SK-N-SH treated with all-trans-retinoic acid at 6 μM for 48 hours (cell line): ENCODE measurements around the gene PTPRD.

Experiments used
- PATZ1 ChIP-seq: fragments of 250-450 bp; sonication (Bioruptor Pico); IDR thresholded peaks from 2 replicates; pipeline ENCODE4 v1.8.0; 2020; ENCODE audit warnings: mild to moderate bottlenecking, moderate library complexity, borderline replicate concordance
- TCF4 ChIP-seq: fragments of 250-450 bp; sonication (Bioruptor Pico); IDR thresholded peaks from 2 replicates; pipeline ENCODE4 v1.8.0; 2021; ENCODE audit warnings: mild to moderate bottlenecking, moderate library complexity, borderline replicate concordance

DNA sequence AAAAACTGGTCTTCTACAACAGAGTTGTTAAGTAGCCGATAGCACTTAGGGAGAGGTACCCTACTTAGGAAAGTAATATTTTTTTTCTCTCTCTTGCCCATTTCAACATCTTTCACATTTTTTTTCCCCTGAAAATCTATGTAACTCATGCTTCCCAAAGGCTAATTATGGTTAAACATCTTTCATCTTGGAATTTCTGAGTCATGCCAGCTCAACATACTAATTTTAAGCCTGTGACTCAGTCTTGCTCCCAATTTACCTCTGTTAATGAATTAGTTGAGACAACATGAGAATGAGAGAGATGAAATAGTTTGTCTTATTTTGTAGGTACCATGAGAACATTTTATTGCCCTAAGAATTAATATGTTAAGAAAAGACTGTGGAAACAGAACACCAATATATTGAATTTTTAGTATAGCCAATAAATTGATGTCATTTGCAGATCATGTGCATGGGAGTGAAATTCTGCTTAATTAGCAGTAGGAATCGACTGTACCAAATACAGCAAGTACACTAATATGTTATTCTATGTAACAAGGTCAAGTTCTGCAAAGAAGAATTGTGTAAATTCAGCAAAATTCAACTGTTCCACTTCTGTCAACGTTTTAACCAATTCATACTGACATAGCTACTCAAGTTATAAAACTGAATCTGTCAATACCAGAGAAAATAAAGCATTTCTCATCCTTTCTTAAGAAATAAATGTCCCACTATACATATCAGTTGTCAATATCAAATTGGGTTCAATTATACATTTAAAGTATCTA, 550.0 kb downstream of the PTPRD start:
- no peak for TF ChIP-seq PATZ1 (CRISPR knock-in tag)
- no peak for TF ChIP-seq TCF4 (CRISPR knock-in tag)
